ENCODE results near the gene HECW1. TPM values are rescaled to one million over a fixed set of nuclear protein-coding genes. Genes with fewer than 3 reads are reported as not detected.

The HECW1 gene
- total and polyA plus RNA-seq, 10 of the 15 experiments (the other 5 are each of a cell fraction or from before 2014, with no cell fraction given): under 0.01 to 0.31 (median 0.04) TPM; not detected in 3

GRCh38 chr7:43590862-43591557 is 478.6 kb downstream of the HECW1 start (continued):
- TF ChIP-seq MAX (IDR thresholded peaks at IDR 0.05; ENCODE audit: low read depth, low read length): no peak
- no peak for TF ChIP-seq MYC (IDR thresholded peaks at IDR 0.05; ENCODE audit: insufficient read depth, insufficient read length, insufficient replicate concordance, low read length, severe bottlenecking)
- peak; percentile 82 for TF ChIP-seq ATF7 (IDR thresholded peaks at IDR 0.05; ENCODE audit: low read depth)
- peak; percentile 94 for TF ChIP-seq TBL1XR1 (IDR thresholded peaks at IDR 0.05; ENCODE audit: low read depth, low read length)
- TF ChIP-seq CBX5 (IDR thresholded peaks at IDR 0.05; ENCODE audit: low read depth): no peak; the same call in 1 of the 2 replicates
- TF ChIP-seq ZNF207 (IDR thresholded peaks at IDR 0.05; ENCODE audit: borderline replicate concordance): no peak
- no peak for TF ChIP-seq HDGF (IDR thresholded peaks at IDR 0.05)
- no peak for TF ChIP-seq SMAD5 (IDR thresholded peaks at IDR 0.05; ENCODE audit: low read depth)
- TF ChIP-seq IRF4 (IDR thresholded peaks at IDR 0.05; ENCODE audit: low read depth, low read length): peak; percentile 100
- no peak for TF ChIP-seq STAT1 (conservative IDR thresholded peaks at IDR 0.05)
- no peak for TF ChIP-seq WRNIP1 (IDR thresholded peaks at IDR 0.05; ENCODE audit: borderline replicate concordance, low read depth, low read length)
- no peak for TF ChIP-seq EZH2 (IDR thresholded peaks at IDR 0.05; ENCODE audit: borderline replicate concordance, control insufficient read depth, low read depth, low read length)
- peak; percentile 87 for TF ChIP-seq NR2F1 (conservative IDR thresholded peaks at IDR 0.05)
- TF ChIP-seq RELA (IDR thresholded peaks at IDR 0.05; ENCODE audit: borderline replicate concordance, partially characterized antibody): no peak
- TF ChIP-seq LARP7 (IDR thresholded peaks at IDR 0.05): no peak
- no peak for TF ChIP-seq ZNF622 (IDR thresholded peaks at IDR 0.05)
- no peak for TF ChIP-seq ASH2L (IDR thresholded peaks at IDR 0.05; ENCODE audit: borderline replicate concordance, low read depth)
- TF ChIP-seq TARDBP (IDR thresholded peaks at IDR 0.05; ENCODE audit: borderline replicate concordance): 0 out of 2 replicates have a peak, but pooled peaks have one; percentile 50
- TF ChIP-seq ETV6 (conservative IDR thresholded peaks at IDR 0.05 in 1 of 2, IDR thresholded peaks at IDR 0.05 in 1 of 2; ENCODE audit: borderline replicate concordance in 1 of 2, low read depth in 1 of 2): peak in 1 of 2 experiments; percentile 96; a peak in 2 of 4 replicates
- no peak for TF ChIP-seq POLR2AphosphoS2 (IDR thresholded peaks at IDR 0.05; ENCODE audit: low read depth, low read length)
- TF ChIP-seq ZNF592 (IDR thresholded peaks at IDR 0.05): no peak
- no peak for TF ChIP-seq SUPT20H (IDR thresholded peaks at IDR 0.05; ENCODE audit: borderline replicate concordance, control insufficient read depth, low read depth, low read length)
- no peak for TF ChIP-seq CHD1 (IDR thresholded peaks at IDR 0.05; ENCODE audit: low read depth, low read length)
- TF ChIP-seq SPI1 (IDR thresholded peaks at IDR 0.05; ENCODE audit: borderline replicate concordance, insufficient read depth, low read depth, low read length): peak; percentile 80
- no peak for TF ChIP-seq YBX1 (IDR thresholded peaks at IDR 0.05)

Measured in GM12878 (cell line).